Prostate gland (tissue), 2 donors: ENCODE results near the gene MYADML2.

ENCODE experiments used
- POLR2A ChIP-seq: fragments of 450-650 bp; IDR thresholded peaks from one replicate; pipeline ENCODE4 v1.6.1; 2016; ENCODE audit warnings: antibody characterized with exemption, mild to moderate bottlenecking
- POLR2AphosphoS5 ChIP-seq: sonication (generic); formaldehyde crosslinking; IDR thresholded peaks from one replicate; pipeline ENCODE4 v1.6.1; 2017; ENCODE audit warnings: antibody characterized with exemption
- TF ChIP-seq, protein P1 (sequence below), 4 experiments: fragments of 200-600 bp in 2 of 4; fragments of 450-650 bp in 2 of 4; sonication (generic) in 2 of 4; IDR thresholded peaks; 1 replicate in 3 of 4; 2 replicates in 1 of 4; pipeline ENCODE4 v1.5.1; 2016 to 2019; ENCODE audit warnings: antibody characterized with exemption in 4 of 4, mild to moderate bottlenecking in 2 of 4, moderate library complexity in 2 of 4

DNA sequence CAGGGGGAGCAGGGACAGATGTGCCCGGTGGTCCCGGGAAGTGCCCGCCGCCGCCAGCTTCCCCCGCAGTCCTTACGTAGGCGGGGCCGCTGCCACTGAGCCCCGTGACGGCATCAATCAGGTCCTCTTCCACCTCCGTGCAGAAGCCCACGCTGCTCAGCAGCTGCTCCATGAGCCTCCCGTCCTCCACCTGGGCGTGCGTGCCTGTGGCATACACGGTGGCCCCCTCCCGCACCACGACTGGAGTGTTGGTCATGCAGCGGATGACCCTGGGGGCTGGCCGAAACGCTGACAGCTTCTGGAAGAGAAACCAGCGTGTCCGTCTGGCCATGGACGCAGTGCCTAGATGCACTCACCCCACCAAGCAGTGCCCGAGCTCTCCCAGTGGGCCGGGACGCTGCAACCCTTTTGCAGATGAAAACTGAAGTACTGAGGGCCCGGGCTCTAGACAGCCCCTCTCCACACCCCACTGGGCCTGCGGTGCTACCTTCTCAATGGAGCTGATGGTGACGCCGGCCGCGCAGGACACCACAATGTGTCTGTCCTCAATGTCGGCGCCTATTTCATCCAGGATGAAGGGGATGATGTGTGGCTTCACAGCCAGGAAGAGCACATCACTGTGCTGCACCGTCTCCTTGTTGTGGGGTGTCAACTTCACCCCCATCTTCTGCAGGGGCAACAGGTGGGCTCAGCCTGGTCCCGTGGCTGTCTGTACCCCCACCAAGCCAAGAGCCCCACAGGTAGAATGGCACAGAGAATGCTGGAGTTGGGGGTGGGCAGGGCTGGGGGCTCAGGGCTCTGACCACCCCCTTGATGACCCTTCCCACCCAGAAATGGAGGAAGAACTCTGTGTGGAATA lies 12.0 kb downstream of the MYADML2 start:
- TF ChIP-seq POLR2AphosphoS5 = no peak
- TF ChIP-seq, protein P1, sequence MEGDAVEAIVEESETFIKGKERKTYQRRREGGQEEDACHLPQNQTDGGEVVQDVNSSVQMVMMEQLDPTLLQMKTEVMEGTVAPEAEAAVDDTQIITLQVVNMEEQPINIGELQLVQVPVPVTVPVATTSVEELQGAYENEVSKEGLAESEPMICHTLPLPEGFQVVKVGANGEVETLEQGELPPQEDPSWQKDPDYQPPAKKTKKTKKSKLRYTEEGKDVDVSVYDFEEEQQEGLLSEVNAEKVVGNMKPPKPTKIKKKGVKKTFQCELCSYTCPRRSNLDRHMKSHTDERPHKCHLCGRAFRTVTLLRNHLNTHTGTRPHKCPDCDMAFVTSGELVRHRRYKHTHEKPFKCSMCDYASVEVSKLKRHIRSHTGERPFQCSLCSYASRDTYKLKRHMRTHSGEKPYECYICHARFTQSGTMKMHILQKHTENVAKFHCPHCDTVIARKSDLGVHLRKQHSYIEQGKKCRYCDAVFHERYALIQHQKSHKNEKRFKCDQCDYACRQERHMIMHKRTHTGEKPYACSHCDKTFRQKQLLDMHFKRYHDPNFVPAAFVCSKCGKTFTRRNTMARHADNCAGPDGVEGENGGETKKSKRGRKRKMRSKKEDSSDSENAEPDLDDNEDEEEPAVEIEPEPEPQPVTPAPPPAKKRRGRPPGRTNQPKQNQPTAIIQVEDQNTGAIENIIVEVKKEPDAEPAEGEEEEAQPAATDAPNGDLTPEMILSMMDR (IDR thresholded peaks at IDR 0.05) = no peak
- TF ChIP-seq POLR2A = no peak
